ENCODE data around the gene TRPV3.

- TF ChIP-seq, protein P1, sequence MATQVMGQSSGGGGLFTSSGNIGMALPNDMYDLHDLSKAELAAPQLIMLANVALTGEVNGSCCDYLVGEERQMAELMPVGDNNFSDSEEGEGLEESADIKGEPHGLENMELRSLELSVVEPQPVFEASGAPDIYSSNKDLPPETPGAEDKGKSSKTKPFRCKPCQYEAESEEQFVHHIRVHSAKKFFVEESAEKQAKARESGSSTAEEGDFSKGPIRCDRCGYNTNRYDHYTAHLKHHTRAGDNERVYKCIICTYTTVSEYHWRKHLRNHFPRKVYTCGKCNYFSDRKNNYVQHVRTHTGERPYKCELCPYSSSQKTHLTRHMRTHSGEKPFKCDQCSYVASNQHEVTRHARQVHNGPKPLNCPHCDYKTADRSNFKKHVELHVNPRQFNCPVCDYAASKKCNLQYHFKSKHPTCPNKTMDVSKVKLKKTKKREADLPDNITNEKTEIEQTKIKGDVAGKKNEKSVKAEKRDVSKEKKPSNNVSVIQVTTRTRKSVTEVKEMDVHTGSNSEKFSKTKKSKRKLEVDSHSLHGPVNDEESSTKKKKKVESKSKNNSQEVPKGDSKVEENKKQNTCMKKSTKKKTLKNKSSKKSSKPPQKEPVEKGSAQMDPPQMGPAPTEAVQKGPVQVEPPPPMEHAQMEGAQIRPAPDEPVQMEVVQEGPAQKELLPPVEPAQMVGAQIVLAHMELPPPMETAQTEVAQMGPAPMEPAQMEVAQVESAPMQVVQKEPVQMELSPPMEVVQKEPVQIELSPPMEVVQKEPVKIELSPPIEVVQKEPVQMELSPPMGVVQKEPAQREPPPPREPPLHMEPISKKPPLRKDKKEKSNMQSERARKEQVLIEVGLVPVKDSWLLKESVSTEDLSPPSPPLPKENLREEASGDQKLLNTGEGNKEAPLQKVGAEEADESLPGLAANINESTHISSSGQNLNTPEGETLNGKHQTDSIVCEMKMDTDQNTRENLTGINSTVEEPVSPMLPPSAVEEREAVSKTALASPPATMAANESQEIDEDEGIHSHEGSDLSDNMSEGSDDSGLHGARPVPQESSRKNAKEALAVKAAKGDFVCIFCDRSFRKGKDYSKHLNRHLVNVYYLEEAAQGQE (IDR thresholded peaks at IDR 0.05): no peak
- TF ChIP-seq GABPA (IDR thresholded peaks at IDR 0.05 in 1 of 2, conservative IDR thresholded peaks at IDR 0.05 in 1 of 2) (no peak), YY1 (IDR thresholded peaks at IDR 0.05) (no peak), MAX (IDR thresholded peaks at IDR 0.05) (no peak), FOXA1 (IDR thresholded peaks at IDR 0.05) (no peak), SP1 (IDR thresholded peaks at IDR 0.05) (no peak), RAD21 (IDR thresholded peaks at IDR 0.05) (no peak), EGR1 (IDR thresholded peaks at IDR 0.05; ENCODE audit: low read depth in 2 of 2) (no peak)
- TF ChIP-seq, protein P2, sequence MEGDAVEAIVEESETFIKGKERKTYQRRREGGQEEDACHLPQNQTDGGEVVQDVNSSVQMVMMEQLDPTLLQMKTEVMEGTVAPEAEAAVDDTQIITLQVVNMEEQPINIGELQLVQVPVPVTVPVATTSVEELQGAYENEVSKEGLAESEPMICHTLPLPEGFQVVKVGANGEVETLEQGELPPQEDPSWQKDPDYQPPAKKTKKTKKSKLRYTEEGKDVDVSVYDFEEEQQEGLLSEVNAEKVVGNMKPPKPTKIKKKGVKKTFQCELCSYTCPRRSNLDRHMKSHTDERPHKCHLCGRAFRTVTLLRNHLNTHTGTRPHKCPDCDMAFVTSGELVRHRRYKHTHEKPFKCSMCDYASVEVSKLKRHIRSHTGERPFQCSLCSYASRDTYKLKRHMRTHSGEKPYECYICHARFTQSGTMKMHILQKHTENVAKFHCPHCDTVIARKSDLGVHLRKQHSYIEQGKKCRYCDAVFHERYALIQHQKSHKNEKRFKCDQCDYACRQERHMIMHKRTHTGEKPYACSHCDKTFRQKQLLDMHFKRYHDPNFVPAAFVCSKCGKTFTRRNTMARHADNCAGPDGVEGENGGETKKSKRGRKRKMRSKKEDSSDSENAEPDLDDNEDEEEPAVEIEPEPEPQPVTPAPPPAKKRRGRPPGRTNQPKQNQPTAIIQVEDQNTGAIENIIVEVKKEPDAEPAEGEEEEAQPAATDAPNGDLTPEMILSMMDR (IDR thresholded peaks at IDR 0.05; ENCODE audit: low read depth, low read length, missing input control): no peak
Measured at GRCh38 chr17:3558603-3559269, 1.1 kb upstream of the TRPV3 start.
